Measurements from ENCODE around the gene GAS2L2.

DNA sequence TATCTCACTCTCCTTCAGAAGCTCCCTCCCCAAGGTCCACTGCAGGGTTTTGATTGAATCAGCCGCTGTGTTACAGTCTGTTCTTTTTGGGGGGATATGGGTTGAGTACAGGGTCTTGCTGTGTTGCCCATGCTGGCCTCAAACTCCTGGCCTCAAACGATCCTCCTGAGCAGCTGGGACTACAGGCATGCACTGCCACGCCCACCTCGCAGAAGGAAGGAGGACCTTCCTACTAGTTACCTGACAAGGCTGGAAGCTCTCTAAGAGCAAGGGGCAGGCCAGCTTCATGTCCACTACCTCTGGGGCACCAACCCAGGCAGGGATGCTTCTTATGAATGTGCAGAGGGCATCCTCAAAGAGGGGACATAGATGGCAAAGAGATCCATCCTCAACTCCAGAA lies 44.3 kb upstream of the GAS2L2 start:
- no peak for TF ChIP-seq CTCF (IDR thresholded peaks at IDR 0.05; ENCODE audit: low read depth, low read length, missing input control)
- TF ChIP-seq TAF1 (conservative IDR thresholded peaks at IDR 0.05): no peak
- no peak for TF ChIP-seq RAD21 (IDR thresholded peaks at IDR 0.05)
- no peak for TF ChIP-seq FOXA1 (IDR thresholded peaks at IDR 0.05)
- TF ChIP-seq SP1 (IDR thresholded peaks at IDR 0.05): no peak
- TF ChIP-seq YY1 (IDR thresholded peaks at IDR 0.05): no peak
